ENCODE measurements around the gene CXCR5.

GRCh38 chr11:118947091-118947490 lies 63.4 kb downstream of the CXCR5 start:
- TF ChIP-seq TAF1 (conservative IDR thresholded peaks at IDR 0.05) (no peak), CTCF (IDR thresholded peaks at IDR 0.05; ENCODE audit: low read depth, low read length, missing input control) (no peak), GABPA (IDR thresholded peaks at IDR 0.05 in 1 of 2, conservative IDR thresholded peaks at IDR 0.05 in 1 of 2) (no peak), RXRA (IDR thresholded peaks at IDR 0.05) (no peak), RAD21 (IDR thresholded peaks at IDR 0.05) (no peak), ZBTB33 (IDR thresholded peaks at IDR 0.05) (no peak), ATF3 (IDR thresholded peaks at IDR 0.05) (no peak), MAX (IDR thresholded peaks at IDR 0.05) (no peak), FOXA1 (IDR thresholded peaks at IDR 0.05) (no peak), REST (IDR thresholded peaks at IDR 0.05) (no peak)

Data from liver (tissue), 3 donors.